Liver (tissue), 9 donors: ENCODE data around the gene UNC13D. TPM values are rescaled to one million over a fixed set of nuclear protein-coding genes. Genes with fewer than 3 reads are reported as not detected.

Experiments used
- DNase-seq: peaks from one replicate; pipeline ENCODE4 v3.0.0-alpha.2; 2017; ENCODE audit warnings: low spot score
- H3K27ac ChIP-seq, 2 donors: one replicate each; pipeline ENCODE4 v1.7.0; 2013; ENCODE audit warnings: inconsistent platforms in 2 of 2, low read length in 2 of 2, control low read depth in 1 of 2, low read depth in 1 of 2, mild to moderate bottlenecking in 1 of 2
- H3K27me3 ChIP-seq, 4 donors: one replicate each; pipeline versions ENCODE4 v1.6.1 to v1.7.0; 2013; ENCODE audit warnings: low read length in 3 of 4, inconsistent platforms in 1 of 4, mild to moderate bottlenecking in 1 of 4, moderate library complexity in 1 of 4; ENCODE audit not compliant: control insufficient read depth in 4 of 4, insufficient read depth in 4 of 4
- H3K36me3 ChIP-seq, 4 donors: one replicate each; pipeline versions ENCODE4 v1.6.1 to v1.7.0; 2013; ENCODE audit warnings: low read length in 3 of 4, mild to moderate bottlenecking in 3 of 4, low read depth in 1 of 4, moderate library complexity in 1 of 4; ENCODE audit not compliant: control insufficient read depth in 4 of 4, insufficient read depth in 3 of 4
- H3K4me1 ChIP-seq, 4 donors: one replicate each; pipeline versions ENCODE4 v1.6.1 to v1.7.0; 2013; ENCODE audit warnings: low read length in 3 of 4, mild to moderate bottlenecking in 3 of 4, moderate library complexity in 1 of 4; ENCODE audit not compliant: control insufficient read depth in 4 of 4, insufficient read depth in 4 of 4
- H3K4me3 ChIP-seq, 3 donors: one replicate each; pipeline versions ENCODE4 v1.6.1 to v1.7.0; 2013; ENCODE audit warnings: low read length in 3 of 3, control low read depth in 1 of 3, low read depth in 1 of 3, mild to moderate bottlenecking in 1 of 3
- H3K9ac ChIP-seq, 2 donors: one replicate each; pipeline ENCODE4 v1.7.0; 2013; ENCODE audit warnings: low read length in 2 of 2, mild to moderate bottlenecking in 2 of 2, moderate library complexity in 2 of 2, control low read depth in 1 of 2, low read depth in 1 of 2
- H3K9me3 ChIP-seq, 4 donors: one replicate each; pipeline versions ENCODE4 v1.6.1 to v1.7.0; 2013; ENCODE audit warnings: low read length in 3 of 4; ENCODE audit not compliant: control insufficient read depth in 4 of 4
- ATF3 ChIP-seq: IDR thresholded peaks from 2 replicates; pipeline ENCODE4 v1.6.1; 2016; ENCODE audit warnings: antibody characterized with exemption
- CTCF ChIP-seq: fragments of 150-350 bp; IDR thresholded peaks from 2 replicates; pipeline ENCODE4 v1.5.1; 2017; ENCODE audit warnings: improper control_type of control experiment, low read depth, low read length; ENCODE audit not compliant: missing input control
- FOXA1 ChIP-seq: IDR thresholded peaks from 2 replicates; pipeline ENCODE4 v1.6.1; 2016; ENCODE audit warnings: antibody characterized with exemption
- FOXA2 ChIP-seq: IDR thresholded peaks from 2 replicates; pipeline ENCODE4 v1.6.1; 2016; ENCODE audit warnings: antibody characterized with exemption
- GABPA ChIP-seq, 2 donors: IDR thresholded peaks in 1 of 2; conservative IDR thresholded peaks in 1 of 2; 2 replicates each; pipeline ENCODE4 v1.6.1; 2016; ENCODE audit warnings: antibody characterized with exemption in 2 of 2, mild to moderate bottlenecking in 1 of 2, moderate library complexity in 1 of 2
- HNF4A ChIP-seq, 2 donors: conservative IDR thresholded peaks; 2 replicates each; pipeline ENCODE4 v1.6.1; 2016; ENCODE audit warnings: antibody characterized with exemption in 2 of 2, mild to moderate bottlenecking in 2 of 2
- HNF4G ChIP-seq: IDR thresholded peaks from 2 replicates; pipeline ENCODE4 v1.6.1; 2016; ENCODE audit warnings: antibody characterized with exemption
- JUND ChIP-seq, 2 donors: IDR thresholded peaks; 2 replicates each; pipeline ENCODE4 v1.6.1; 2016; ENCODE audit warnings: antibody characterized with exemption in 2 of 2
- MAX ChIP-seq: IDR thresholded peaks from 2 replicates; pipeline ENCODE4 v1.6.1; 2016; ENCODE audit warnings: antibody characterized with exemption
- NR2F2 ChIP-seq: IDR thresholded peaks from 2 replicates; pipeline ENCODE4 v1.6.1; 2016; ENCODE audit warnings: antibody characterized with exemption
- RAD21 ChIP-seq, 2 donors: IDR thresholded peaks; 2 replicates each; pipeline ENCODE4 v1.6.1; 2016; ENCODE audit warnings: antibody characterized with exemption in 2 of 2, mild to moderate bottlenecking in 2 of 2
- REST ChIP-seq: IDR thresholded peaks from 2 replicates; pipeline ENCODE4 v1.6.1; 2016; ENCODE audit warnings: antibody characterized with exemption, mild to moderate bottlenecking
- SP1 ChIP-seq: IDR thresholded peaks from 2 replicates; pipeline ENCODE4 v1.6.1; 2018; ENCODE audit warnings: antibody characterized with exemption, mild to moderate bottlenecking
- TAF1 ChIP-seq: conservative IDR thresholded peaks from 2 replicates; pipeline ENCODE4 v1.6.1; 2016; ENCODE audit warnings: antibody characterized with exemption, mild to moderate bottlenecking
- YY1 ChIP-seq: IDR thresholded peaks from 2 replicates; pipeline ENCODE4 v1.6.1; 2016; ENCODE audit warnings: antibody characterized with exemption, mild to moderate bottlenecking
- ZBTB33 ChIP-seq: IDR thresholded peaks from 2 replicates; pipeline ENCODE4 v1.6.1; 2016; ENCODE audit warnings: antibody characterized with exemption
- WGBS: extraction: QIAGEN DNeasy Blood & Tissue Kit; methylation state at CpG from one replicate; pipeline ENCODE4 v1.1.7; 2013; 5-methylcytosine and 5-hydroxymethylcytosine counted together
- polyA plus RNA-seq, 2 donors: library from polyadenylated mRNA; stranded (reverse) in 1 of 2; unstranded in 1 of 2; fragments of 200-250 nt in 1 of 2; fragments of >200 nt in 1 of 2; fragmentation: Nextera tagmentation in 1 of 2; extraction: Ambion mirVana in 1 of 2; gene quantifications; one replicate each; pipeline versions ENCODE4 v1.2.1 to v1.2.3, GENCODE V29; 2013 to 2015
- total RNA-seq, 2 donors: library from RNA; depleted of rRNA; stranded (reverse); fragments of >200 nt; gene quantifications; one replicate each; pipeline ENCODE4 v1.2.3, GENCODE V29; 2014
- donor health status: healthy.
- donor health status: healthy.
- donor health status: healthy.
- donor health status: healthy.
- donor health status: healthy.

The UNC13D gene
- total and polyA plus RNA-seq, 4 donors: 2.1 to 22.9 (median 7.6) TPM

- Histone ChIP-seq H3K4me1 (peaks cover 0 to 2% (median 0%) of the 10 kb centered on the region in 4 donors), H3K9me3 (no peaks in the 10 kb centered on the region), H3K9ac (no peak overlapping the region), H3K27ac (no peak overlapping the region), H3K27me3 (no peaks in the 10 kb centered on the region), H3K36me3 (peaks cover 9 to 43% (median 17%) of the 10 kb centered on the region in 4 donors), H3K4me3 (no peak overlapping the region)
- no peak for DNase-seq
- TF ChIP-seq FOXA2 (no peak), ZBTB33 (no peak), SP1 (no peak), TAF1 (no peak), GABPA (IDR thresholded peaks at IDR 0.05 in 1 of 2, conservative IDR thresholded peaks at IDR 0.05 in 1 of 2) (no peak), JUND (IDR thresholded peaks at IDR 0.05) (no peak), NR2F2 (no peak), HNF4A (conservative IDR thresholded peaks at IDR 0.05) (no peak), REST (no peak), RAD21 (IDR thresholded peaks at IDR 0.05) (no peak), ATF3 (no peak), MAX (no peak), FOXA1 (no peak), HNF4G (no peak)
- 90% methylated on average over 9 of the region's 9 CpGs for WGBS
Measured at GRCh38 chr17:75836605-75837004, 7.6 kb downstream of the UNC13D start.

- no peak for DNase-seq
- Histone ChIP-seq H3K27me3 (no peaks in the 10 kb centered on the region), H3K9ac (no peak overlapping the region), H3K27ac (no peak overlapping the region), H3K36me3 (peaks cover 9 to 42% (median 15%) of the 10 kb centered on the region in 4 donors), H3K4me3 (no peak overlapping the region), H3K4me1 (peaks cover 0 to 2% (median 0%) of the 10 kb centered on the region in 4 donors), H3K9me3 (no peaks in the 10 kb centered on the region)
- no peak for TF ChIP-seq FOXA1
- no peak for TF ChIP-seq REST
- no peak for TF ChIP-seq ATF3
- TF ChIP-seq GABPA (IDR thresholded peaks at IDR 0.05 in 1 of 2, conservative IDR thresholded peaks at IDR 0.05 in 1 of 2): no peak
- no peak for TF ChIP-seq YY1
- no peak for TF ChIP-seq CTCF
- TF ChIP-seq HNF4G: no peak
- no peak for TF ChIP-seq JUND (IDR thresholded peaks at IDR 0.05)
- TF ChIP-seq HNF4A (conservative IDR thresholded peaks at IDR 0.05): no peak
- 91% methylated on average over 9 of the region's 9 CpGs for WGBS
Measured at GRCh38 chr17:75835654-75835987, 8.6 kb downstream of the UNC13D start.
